PC-3 (cell line): ENCODE data around the gene HSD11B1.

Experiments
- CTCF ChIP-seq: fragments of 300-600 bp; sonication (generic); conservative IDR thresholded peaks from 2 replicates; pipeline ENCODE4 v1.5.1; 2017; ENCODE audit warnings: antibody characterized with exemption, low read depth, mild to moderate bottlenecking, low read length
- EZH2phosphoT487 ChIP-seq: fragments of 300-600 bp; sonication (generic); IDR thresholded peaks from 2 replicates; pipeline ENCODE4 v1.6.1; 2018; ENCODE audit warnings: mild to moderate bottlenecking, antibody characterized with exemption, low read length, borderline replicate concordance

GRCh38 chr1:209662879-209663327 lies 41.7 kb upstream of the HSD11B1 start:
- TF ChIP-seq CTCF, result no peak
- TF ChIP-seq EZH2phosphoT487, result no peak
